ENCODE measurements around the gene FHL5. TPM values are rescaled to one million over a fixed set of nuclear protein-coding genes. Genes with fewer than 3 reads are reported as not detected.
"Not testable (repeated sequence)": the region's sequence is repeated elsewhere in the genome, so short reads cannot be mapped to it uniquely, and the experiment has no call there.

Gene FHL5
- total RNA-seq, 4 donors from 2014 or later = 8.1 to 19.5 (median 12.4) TPM

DNA sequence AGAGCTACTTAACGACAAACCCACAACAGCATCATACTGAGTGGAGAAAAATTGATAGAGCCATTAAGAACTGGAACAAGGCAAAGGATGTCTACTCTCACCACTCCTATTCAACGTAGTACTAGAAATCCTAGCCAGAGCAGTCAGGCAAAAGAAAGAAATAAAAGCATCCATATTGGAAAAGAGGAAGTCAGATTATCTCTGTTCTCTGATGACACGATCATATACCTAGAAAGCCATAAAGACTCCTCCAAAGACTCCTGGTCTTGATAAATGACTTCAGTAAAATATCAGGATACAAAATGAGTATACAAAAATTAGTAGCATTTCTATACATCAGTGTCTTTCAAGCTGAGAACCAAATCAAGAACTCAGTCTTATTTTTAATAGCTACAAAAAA is 17.0 kb upstream of the FHL5 start:
- 93 to 96% methylated on average over 3 of the region's 3 CpGs for WGBS, 2 donors
- intact Hi-C loops (cut with DNase I) = no loop called here
- no peak for DNase-seq
- no peak overlapping the region for H3K27ac ChIP-seq
- H3K9me3 ChIP-seq = no peaks in the 10 kb centered on the region
- H3K4me3 ChIP-seq (replicated peaks in 1 of 3) = no peak overlapping the region
- TF ChIP-seq, protein P1, sequence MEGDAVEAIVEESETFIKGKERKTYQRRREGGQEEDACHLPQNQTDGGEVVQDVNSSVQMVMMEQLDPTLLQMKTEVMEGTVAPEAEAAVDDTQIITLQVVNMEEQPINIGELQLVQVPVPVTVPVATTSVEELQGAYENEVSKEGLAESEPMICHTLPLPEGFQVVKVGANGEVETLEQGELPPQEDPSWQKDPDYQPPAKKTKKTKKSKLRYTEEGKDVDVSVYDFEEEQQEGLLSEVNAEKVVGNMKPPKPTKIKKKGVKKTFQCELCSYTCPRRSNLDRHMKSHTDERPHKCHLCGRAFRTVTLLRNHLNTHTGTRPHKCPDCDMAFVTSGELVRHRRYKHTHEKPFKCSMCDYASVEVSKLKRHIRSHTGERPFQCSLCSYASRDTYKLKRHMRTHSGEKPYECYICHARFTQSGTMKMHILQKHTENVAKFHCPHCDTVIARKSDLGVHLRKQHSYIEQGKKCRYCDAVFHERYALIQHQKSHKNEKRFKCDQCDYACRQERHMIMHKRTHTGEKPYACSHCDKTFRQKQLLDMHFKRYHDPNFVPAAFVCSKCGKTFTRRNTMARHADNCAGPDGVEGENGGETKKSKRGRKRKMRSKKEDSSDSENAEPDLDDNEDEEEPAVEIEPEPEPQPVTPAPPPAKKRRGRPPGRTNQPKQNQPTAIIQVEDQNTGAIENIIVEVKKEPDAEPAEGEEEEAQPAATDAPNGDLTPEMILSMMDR (IDR thresholded peaks at IDR 0.05) = no peak
- TF ChIP-seq POLR2A (IDR thresholded peaks at IDR 0.05) = no peak
- H3K27me3 ChIP-seq = no peaks in the 10 kb centered on the region
- peaks cover 18 to 43% of the 10 kb centered on the region in 2 donors for H3K36me3 ChIP-seq
- H3K4me1 ChIP-seq = no peaks in the 10 kb centered on the region

DNA sequence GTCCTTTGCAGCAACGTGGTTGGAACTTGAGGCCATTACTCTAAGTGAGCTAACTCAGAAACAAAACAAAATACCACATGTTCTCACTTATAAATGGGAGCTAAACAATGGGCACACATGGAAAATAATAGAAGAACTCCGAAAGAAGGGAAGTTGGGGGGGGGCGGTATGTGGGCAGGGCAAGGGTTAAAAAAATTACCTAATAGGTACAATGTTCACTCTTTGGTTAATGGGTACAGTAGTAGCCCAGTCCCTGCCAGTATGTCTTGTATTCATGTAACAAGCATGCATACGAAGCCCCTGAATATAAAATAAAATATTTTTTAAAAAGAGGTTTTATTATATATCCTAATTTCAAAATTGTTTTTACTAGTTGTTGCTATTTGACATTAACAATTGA is 15.3 kb upstream of the FHL5 start:
- DNase-seq = no peak
- H3K36me3 ChIP-seq = peaks cover 29 to 54% of the 10 kb centered on the region in 2 donors
- 95 to 98% methylated on average over 4 of the region's 4 CpGs for WGBS, 2 donors
- no peaks in the 10 kb centered on the region for H3K4me1 ChIP-seq
- no peak overlapping the region for H3K27ac ChIP-seq
- no peaks in the 10 kb centered on the region for H3K27me3 ChIP-seq
- TF ChIP-seq, protein P1 (IDR thresholded peaks at IDR 0.05) = no peak
- no peak overlapping the region for H3K4me3 ChIP-seq (replicated peaks in 1 of 3)
- intact Hi-C loops (cut with DNase I) = no loop called here
- no peaks in the 10 kb centered on the region for H3K9me3 ChIP-seq

DNA sequence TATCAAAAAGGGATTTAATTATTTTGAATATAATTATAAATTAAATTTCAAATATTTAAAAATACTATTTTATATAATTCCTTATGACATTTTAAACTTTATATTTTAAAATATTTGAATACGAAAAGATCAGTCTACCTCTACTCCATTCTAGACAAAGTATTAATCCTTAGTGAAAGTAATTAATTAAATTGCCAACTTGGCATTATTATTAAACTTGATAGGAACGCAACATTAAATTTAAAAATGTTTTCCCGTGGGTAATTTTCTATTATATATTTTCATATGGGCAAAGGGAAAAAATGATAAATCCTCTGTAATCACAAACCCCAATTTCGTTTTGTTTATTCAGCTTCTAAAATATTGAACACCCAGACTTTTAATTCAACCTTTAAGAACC is 8.4 kb upstream of the FHL5 start:
- intact Hi-C loops (cut with DNase I) = no loop called here
- Histone ChIP-seq H3K4me1 (no peaks in the 10 kb centered on the region), H3K4me3 (replicated peaks in 1 of 3) (no peak overlapping the region), H3K9me3 (no peaks in the 10 kb centered on the region), H3K36me3 (peaks cover 50 to 51% of the 10 kb centered on the region in 2 donors), H3K27ac (no peak overlapping the region), H3K27me3 (no peaks in the 10 kb centered on the region)
- DNase-seq = no peak
- 88 to 95% methylated on average over 4 of the region's 4 CpGs for WGBS, 2 donors
- TF ChIP-seq, protein P1 (IDR thresholded peaks at IDR 0.05) = no peak
- no peak for TF ChIP-seq POLR2A (IDR thresholded peaks at IDR 0.05)

DNA sequence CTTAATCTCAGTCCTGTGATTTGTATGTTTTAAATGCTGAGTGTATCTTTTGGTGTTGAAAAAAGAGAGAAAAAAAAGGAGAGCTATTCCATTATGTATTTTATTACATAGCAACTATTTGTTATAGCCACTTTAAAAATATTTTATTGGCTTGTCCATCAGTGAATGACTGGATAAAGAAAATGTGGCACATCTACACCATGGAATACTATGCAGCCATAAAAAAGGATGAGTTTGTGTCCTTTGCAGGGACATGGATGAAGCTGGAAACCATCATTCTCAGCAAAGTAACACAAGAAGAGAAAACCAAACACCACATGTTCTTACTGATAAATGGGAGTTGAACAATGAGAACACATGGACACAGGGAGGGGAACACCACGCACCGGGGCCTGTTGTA is 3.2 kb upstream of the FHL5 start:
- 94 to 97% methylated on average over 2 of the region's 2 CpGs for WGBS, 2 donors
- not testable (repeated sequence) for H3K4me1 ChIP-seq

DNA sequence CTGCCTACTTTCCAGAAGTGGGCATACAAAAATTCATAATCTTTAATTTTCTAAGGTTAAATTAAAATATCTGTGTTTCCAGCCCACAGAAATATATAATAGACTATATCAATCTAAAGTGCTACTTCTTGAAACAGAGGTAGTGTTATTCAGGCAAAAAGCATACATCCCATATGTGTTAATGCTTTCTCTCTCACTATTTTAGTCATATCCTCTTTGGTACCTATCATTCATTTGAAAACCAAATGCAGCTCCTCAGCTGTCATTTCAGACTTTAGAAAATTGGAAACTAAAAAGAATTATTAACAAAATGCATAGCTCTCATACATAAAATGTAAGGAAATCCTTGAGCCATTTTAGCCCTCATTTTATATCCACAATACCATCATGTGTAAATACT is 925 bp downstream of the FHL5 start:
- DNase-seq = no peak
- Histone ChIP-seq H3K4me3 (replicated peaks in 1 of 3) (no peak overlapping the region), H3K9me3 (no peaks in the 10 kb centered on the region), H3K27me3 (no peaks in the 10 kb centered on the region), H3K4me1 (no peaks in the 10 kb centered on the region), H3K36me3 (no peaks in the 10 kb centered on the region), H3K27ac (no peak overlapping the region)
- TF ChIP-seq POLR2A (IDR thresholded peaks at IDR 0.05) = no peak
- TF ChIP-seq, protein P1 (IDR thresholded peaks at IDR 0.05) = no peak
- intact Hi-C loops (cut with DNase I) = no loop called here

More for the DNA sequence above, 3.2 kb upstream of the FHL5 start:
- H3K27me3 ChIP-seq; H3K36me3 ChIP-seq; H3K4me3 ChIP-seq (replicated peaks in 1 of 3); H3K27ac ChIP-seq; DNase-seq; intact Hi-C loops (cut with DNase I); H3K9me3 ChIP-seq: not testable (repeated sequence)

DNA sequence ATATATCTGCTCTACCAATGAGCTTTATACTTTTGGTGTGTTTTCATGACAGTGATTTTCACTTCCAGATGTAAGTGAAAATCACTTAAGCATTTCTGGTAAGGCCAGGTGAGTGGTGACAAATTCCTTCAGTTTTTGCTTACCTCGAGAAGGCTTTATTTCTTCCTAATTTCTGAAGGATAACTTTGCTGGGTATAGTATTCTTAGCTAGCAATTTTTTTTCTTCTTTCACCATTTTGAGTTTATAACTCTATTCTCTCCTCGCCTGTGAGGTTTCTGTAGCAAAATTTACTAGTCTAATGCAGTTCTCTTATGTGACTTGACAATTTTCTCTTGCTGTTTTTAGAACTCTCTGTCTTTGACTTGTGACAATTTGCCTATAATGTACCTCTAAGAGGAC is 7.1 kb downstream of the FHL5 start:
- DNase-seq = no peak
- Histone ChIP-seq H3K36me3 (no peaks in the 10 kb centered on the region), H3K9me3 (no peaks in the 10 kb centered on the region), H3K4me3 (replicated peaks in 1 of 3) (no peak overlapping the region), H3K27me3 (no peaks in the 10 kb centered on the region), H3K4me1 (no peaks in the 10 kb centered on the region), H3K27ac (no peak overlapping the region)
- intact Hi-C loops (cut with DNase I) = no loop called here
- WGBS, 2 donors = 86 to 91% methylated on average over 2 of the region's 2 CpGs
- TF ChIP-seq, protein P1 (IDR thresholded peaks at IDR 0.05) = no peak
- no peak for TF ChIP-seq POLR2A (IDR thresholded peaks at IDR 0.05)

Measured in thyroid gland (tissue), 4 donors.